NCI-H69 (cell line): ENCODE data around the gene RPS8.
"Not testable (repeated sequence)": the region's sequence is repeated elsewhere in the genome, so short reads cannot be mapped to it uniquely, and the experiment has no call there.

Source experiments
- DNase-seq: peaks from one replicate; lab custom pipeline; 2025; lab: John Stamatoyannopoulos, UW

Gene RPS8

DNA sequence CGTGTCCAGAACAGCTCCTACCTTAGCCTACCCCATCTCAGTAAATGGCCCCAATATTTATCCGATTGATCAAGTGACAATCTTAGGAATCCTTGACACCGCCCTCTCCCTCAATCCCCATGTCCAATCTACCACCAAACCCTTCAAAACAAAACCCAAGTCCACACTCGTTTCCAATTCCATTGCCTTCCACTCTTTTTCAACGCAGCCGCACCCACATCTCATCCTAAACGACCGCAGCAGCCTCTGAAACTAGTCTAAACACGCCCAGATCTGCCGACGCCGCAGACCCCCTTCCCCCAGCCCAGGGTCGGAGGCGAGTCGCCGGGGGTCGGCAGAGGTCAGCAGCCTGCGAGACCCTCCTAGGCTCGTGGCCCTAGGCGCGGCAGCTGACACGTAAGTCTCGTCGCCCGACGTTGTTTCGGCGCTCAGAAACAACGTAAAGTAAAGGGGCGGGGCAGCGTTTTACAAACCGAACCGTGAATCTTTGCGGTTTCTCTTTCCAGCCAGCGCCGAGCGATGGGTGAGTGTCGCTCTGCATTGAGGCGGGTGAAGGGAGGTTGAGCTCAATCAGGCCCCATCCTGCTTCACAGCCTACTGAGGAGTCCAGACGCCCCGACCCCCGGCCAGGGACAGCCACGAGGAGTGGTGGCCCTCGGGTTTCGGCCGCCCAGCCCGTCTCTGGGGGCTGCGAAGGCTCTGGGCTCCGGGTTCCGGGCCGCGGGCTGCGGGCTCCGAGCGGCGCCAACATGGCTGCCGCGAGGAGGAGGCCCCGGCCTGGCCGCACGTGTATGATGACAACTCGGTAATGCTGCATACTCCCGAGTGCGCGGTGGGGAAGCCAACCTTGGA is at the start of gene RPS8:
Gene RPS8, plus strand, starts transcription at position 463 of the 852 bp plus-strand sequence. Its CDS starts 57 bp downstream, at position 520.
- peak; percentile 93 for DNase-seq

DNA sequence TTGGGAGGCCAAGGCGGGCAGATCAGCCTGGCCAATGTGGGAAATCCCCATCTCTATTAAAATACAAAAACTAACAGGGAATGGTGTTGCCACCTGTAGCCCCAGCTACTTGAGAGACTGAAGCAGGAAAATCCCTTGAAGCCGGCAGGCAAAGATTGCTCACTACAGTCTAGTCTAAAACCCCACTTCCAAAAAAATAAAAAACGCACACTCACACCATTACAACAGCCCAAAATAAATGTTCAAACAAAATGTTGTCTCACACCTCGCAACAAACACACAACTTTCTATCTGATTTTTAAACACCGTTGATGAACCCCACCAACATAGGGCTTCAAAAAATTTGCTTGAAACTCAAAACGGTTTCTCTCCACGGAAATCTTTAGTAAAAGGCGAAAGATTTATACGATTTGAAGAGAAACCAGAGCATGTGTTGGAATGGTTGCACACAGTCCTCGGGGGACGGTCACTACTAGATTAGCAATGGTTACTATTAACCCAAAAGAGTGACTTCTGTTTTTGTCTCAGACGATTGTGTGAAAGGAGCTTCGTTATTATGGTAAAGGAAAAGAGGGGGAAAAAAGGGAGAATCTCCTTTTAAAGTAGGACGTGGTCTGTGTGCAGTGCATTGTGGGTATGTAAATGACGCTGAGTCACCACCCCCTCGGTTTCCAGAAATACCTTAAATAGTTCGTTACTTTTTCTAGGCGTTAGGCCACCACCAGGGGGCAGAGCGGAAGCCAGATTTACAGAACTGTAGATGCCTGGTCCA is 44.4 kb upstream of the RPS8 start, which contains the start of gene RNU5D-1:
Gene RNU5D-1, minus strand, starts transcription at position 430 of the 772 bp plus-strand sequence.
- peak; percentile 90 for DNase-seq

DNA sequence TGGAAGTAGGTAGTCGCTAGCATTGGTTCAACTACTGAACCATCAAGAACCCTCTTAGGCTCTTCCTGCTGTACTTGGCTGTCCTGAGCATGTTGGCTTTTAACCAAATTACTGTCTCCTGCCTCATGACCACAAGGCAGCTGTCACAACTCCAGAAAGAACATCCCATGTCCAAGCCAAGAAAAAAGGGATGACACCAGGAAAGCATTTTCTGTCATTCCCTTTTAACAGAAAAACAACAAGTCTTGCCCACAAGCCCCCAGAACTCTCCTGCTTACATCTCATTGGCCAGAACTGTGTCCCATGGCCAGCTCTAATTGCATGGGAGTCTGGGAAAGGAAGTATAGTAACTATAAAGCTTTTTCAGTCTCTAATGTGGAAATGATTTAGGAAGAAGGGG is 42.0 kb upstream of the RPS8 start:
- no peak for DNase-seq

DNA sequence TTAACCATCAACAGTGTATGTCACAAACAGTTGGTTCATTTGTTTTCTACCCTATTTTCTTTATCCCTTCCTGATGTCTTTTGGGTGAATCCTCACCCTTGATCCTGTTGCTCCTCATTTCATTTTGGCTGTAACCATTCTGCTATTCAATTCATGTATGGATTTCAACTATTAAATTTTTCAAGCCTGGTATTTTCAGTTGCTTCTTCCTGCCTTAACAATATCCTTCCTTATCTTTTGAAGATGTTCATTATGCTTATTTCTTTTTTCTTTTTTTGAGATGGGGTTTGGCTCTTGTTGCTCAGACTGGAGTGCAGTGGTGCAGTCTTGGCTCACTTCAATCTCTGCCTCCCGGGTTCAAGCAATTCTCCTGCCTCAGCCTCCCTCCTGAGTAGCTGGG is 41.6 kb upstream of the RPS8 start:
- no peak for DNase-seq

DNA sequence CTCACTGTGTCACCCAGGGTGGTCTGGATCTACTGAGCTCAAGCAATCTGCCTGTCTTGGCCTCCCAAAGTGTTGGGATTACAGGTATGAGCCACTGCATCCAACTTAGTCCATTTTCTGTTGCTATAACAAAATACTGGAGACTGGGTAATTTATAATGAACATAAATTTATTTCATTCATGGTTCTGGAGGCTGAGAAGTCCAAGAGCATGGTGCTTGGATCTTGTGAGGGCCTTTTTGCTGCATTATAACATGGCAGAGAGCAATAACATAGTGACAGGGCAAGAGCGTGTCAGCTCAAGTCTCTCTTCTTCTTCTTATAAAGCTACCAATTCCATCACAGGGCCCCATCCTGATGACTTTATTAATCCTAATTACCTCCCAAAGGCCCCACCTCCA is 39.3 kb upstream of the RPS8 start:
- no peak for DNase-seq

DNA sequence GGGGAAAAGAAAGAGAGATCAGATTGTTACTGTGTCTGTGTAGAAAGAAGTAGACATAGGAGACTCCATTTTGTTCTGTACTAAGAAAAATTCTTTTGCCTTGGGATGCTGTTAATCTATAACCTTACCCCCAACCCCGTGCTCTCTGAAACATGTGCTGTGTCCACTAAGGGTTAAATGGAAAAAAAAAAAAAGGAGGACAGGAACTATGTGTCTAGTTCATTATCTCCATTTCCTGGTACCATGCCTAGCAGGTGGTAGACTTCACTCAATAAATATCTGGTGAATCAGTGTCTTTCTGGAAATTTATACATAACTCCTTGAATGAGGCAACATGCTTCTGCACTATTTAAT is 36.4 kb upstream of the RPS8 start:
- DNase-seq = not testable (repeated sequence)

DNA sequence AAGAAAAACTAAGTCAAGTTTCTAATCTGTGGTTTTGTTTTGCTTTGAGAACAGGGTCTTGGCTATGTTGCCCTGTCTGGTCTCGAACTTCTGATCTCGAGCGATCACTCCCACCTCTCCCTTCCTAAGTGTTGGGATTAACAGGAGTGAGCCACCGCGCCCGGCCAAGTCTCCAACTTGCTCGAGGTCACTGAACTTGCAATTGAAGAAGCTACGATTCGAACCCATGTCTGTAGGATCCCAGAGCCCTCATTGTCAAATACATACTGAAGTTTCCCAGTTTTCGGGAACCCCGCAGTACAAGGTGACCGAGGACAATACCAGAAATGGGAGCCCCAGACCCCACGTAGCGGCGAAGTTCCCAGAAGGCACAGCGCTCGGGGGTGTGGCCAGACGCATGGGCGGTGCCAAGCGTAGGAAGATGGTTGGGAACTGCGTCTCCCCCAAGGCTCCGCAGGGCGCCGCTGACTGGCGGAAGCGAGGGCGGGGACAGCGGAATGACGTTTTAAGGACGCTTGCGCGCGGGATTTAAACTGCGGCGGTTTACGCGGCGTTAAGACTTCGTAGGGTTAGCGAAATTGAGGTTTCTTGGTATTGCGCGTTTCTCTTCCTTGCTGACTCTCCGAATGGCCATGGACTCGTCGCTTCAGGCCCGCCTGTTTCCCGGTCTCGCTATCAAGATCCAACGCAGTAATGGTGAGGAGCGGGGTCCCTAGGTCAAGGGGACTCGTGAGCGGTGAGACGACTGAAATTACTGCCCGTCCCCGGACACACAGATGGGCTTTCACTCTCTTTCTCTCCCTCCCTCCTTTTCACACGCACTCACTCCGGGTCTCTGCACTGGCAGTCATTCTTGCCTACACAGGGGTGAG is 35.8 kb upstream of the RPS8 start, which contains the start of gene KIF2C:
Gene KIF2C, plus strand, starts transcription at position 531 of the 872 bp plus-strand sequence. Its CDS starts 96 bp downstream, at position 627.
- peak; percentile 96 for DNase-seq

DNA sequence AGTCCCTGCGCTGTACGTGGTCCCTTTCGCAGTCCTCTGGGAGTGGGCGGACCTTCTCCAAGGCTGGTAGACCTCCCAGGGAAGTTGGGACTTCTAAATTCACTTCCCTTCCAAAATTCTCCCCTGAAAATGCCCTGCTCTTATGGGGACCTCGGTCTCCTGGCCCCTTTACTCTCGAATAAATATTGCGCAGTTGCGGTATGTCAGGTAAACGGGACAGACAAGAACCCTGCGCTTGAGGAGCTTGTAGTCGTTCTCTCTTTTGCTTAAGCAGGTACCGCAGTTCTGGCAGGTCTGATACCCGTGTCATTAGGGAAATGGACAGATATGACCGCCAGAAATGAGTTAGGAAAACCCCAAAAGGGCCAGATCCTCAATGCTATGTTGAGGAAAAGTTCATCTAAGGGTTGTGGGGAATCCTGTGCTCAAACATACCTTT is 35.1 kb upstream of the RPS8 start:
- peak; percentile 43 for DNase-seq

DNA sequence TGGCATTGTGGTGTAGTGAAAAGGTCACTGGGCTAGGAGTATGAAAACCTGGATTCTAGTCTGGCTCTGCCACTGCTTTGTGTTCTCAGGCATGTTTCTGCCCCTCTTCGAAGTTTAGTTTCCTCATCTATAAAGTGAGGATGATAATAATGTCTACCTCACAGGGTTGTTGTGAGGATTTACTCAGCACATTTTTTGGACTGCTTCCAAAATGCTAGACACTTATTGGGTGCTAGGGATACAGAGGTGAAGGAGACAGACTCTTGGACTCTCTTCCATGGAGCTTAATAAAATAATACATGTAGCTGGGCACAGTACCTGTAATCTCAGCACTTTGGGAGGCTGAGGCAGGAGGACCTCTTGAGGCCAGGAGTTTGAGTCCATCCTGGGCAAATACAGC is 32.1 kb upstream of the RPS8 start:
- DNase-seq = peak; percentile 2

DNA sequence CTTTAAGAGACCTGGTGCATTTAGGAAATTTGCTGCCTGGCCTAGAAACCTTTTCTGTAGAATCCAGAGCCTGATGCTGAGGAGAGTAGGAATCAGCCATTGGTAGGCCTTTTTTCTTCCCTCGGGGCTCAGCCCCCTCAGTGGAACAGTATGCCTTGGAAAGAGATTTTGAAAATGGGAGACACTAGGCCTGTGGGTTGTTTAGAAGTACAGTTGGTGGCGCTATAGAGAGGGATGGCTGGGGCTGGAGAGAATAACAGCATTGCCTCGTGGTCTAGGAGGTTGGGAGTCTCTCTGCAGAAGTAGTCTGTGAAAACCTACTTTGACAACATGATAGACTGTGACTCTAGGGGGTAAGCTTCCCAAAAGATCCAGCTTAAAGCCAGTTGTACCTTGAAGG is 27.5 kb upstream of the RPS8 start:
- no peak for DNase-seq

DNA sequence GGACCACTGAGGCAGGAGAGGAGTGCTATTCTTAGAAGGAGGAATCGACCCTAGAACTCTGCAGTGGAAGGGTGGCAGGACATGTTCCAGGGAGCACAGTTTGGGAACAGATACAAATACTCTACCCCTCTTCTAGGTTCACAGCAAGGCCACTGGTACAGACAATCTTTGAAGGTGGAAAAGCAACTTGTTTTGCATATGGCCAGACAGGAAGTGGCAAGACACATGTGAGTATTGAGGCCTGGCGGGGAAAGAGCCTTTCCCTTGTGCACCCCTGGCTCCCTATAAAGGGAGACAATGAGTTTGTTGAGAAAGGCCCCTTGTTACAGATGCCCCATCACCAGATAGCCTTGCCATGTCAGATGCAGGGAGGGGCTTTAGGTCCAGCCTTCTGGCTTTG is 17.9 kb upstream of the RPS8 start:
- DNase-seq = no peak

DNA sequence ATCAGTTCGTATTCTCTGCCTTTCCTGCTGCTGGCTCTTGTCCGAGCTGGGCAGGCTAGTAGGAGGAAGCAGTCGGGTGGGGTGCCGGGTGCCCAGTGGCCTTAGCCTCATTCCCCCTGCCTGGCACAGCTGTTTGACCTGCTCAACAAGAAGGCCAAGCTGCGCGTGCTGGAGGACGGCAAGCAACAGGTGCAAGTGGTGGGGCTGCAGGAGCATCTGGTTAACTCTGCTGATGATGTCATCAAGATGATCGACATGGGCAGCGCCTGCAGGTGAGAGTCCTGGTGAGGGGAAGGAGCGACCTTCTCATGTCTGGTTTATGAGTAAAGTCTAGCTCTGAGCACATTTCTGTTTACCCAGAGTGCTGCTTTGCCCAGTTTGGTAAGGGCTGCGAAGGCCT is 16.3 kb upstream of the RPS8 start:
- DNase-seq = no peak

DNA sequence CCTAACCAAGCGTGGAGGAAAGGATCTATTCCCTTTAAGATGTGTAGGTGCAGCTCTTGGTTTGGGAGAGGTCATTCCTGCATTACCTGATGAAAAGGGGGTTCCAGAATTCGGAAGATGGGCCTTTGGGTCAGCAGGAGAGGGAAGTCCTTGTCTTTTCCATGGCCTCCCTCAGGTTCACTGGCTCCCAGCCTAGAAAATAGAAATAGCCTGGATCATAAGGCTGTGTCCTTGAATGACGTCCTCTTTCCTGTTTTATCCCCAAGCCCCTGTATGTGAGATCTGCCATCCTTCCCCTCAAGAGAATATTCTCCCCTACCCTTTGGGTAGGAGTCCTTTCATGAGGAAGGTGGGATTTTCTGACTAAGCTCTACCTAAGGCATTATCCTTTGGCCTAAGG is 14.5 kb upstream of the RPS8 start:
- no peak for DNase-seq

DNA sequence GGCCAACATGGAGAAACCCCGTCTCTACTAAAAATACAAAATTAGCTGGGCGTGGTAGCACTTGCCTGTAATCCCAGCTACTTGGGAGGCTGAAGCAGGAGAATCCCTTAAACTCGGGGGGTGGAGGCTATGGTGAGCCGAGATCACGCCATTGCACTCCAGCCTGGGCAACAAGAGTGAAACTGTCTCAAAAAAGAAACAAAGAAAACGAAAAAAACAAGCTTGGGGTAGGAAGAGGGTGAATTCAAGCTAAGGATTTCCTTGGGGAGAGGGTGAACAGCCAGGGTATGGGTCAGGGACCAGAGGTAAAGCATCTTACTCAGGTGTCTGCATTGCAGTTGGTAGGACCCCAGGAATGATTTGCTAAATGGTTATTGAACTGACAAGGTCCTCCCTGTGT is 8.9 kb upstream of the RPS8 start:
- not testable (repeated sequence) for DNase-seq

DNA sequence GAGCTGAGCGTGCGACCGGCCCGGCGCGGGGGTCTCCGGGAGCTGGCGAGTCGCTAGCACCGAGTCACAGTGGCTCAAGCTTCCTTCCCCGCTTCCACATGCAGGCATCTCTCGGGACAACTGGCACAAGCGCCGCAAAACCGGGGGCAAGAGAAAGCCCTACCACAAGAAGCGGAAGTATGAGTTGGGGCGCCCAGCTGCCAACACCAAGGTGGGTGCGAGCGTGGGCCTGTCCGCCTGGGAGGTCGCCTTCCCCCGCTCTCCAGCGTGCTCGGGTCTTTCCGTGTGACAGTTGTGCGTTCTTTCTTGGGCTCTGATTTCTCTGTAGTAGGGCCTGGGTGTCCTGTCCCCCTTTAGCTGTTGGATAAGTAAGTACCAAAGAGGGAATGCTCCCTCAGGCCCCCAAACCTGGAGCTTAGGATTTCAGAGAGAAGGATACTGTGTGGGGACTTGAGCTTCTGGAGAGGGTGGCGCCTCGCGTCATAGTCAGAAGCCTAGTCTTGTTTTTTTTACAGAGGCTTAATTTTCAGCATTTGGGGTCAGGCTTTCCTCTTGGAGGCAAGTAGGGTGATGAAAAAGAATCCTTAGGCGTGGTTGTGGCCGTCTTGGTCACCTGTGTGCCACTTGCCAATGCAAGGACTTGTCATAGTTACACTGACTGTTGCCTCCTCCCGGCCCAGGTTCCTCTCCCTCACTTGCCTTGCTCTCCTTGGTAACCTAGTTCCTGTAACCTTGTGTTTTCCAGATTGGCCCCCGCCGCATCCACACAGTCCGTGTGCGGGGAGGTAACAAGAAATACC is 790 bp downstream of the RPS8 start:
- no peak for DNase-seq

DNA sequence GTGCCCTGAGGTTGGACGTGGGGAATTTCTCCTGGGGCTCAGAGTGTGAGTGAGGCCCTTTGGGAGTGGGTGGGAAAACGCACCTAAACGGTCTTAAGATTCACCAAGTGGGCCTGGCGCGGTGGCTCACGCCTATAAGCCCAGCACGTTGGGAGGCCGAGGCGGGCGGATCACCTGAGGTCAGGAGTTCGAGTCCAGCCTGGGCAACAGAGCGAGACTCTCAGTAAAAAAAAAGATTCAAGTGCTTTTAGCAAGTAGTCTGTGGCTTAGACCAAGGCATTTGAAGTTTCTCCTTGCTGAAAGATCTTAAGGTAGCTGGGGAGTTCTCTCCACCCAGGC is 1.4 kb downstream of the RPS8 start:
- no peak for DNase-seq

DNA sequence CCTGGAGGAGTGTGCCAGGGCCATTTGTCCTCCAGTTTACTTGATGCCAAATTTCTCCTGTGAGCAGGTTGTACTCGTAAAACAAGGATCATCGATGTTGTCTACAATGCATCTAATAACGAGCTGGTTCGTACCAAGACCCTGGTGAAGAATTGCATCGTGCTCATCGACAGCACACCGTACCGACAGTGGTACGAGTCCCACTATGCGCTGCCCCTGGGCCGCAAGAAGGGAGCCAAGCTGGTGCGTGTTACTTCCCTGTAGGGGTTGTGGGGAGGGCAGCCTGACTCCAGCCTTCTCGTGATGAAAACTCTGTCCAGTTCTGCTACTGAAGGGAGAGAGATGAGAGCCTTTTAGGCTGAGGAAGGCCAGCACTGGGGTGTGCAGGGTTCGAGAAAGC is 2.2 kb downstream of the RPS8 start:
- no peak for DNase-seq

DNA sequence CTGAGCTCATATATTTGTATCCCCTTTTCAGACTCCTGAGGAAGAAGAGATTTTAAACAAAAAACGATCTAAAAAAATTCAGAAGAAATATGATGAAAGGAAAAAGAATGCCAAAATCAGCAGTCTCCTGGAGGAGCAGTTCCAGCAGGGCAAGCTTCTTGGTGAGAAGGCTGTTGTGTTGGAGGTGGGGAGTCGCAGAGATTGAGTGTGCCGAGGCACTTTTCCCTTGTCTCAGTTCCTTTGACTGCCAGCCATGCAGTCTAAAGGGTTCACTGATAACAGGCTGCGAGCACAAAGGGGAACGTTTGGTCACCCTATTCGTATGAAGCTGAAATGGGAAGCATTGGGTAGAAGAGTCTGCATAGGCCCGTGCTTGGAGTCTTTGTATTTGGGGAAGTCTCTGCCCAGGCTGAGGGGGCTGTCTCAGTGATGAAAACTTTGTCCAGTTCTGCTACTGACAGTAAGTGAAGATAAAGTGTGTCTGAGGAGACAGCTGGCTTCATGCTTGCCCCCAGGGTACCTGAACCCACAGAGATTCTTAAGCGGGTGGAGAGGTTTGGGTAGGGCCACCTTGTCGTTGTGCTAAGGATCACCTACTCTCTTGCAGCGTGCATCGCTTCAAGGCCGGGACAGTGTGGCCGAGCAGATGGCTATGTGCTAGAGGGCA is 2.8 kb downstream of the RPS8 start:
- DNase-seq = no peak

DNA sequence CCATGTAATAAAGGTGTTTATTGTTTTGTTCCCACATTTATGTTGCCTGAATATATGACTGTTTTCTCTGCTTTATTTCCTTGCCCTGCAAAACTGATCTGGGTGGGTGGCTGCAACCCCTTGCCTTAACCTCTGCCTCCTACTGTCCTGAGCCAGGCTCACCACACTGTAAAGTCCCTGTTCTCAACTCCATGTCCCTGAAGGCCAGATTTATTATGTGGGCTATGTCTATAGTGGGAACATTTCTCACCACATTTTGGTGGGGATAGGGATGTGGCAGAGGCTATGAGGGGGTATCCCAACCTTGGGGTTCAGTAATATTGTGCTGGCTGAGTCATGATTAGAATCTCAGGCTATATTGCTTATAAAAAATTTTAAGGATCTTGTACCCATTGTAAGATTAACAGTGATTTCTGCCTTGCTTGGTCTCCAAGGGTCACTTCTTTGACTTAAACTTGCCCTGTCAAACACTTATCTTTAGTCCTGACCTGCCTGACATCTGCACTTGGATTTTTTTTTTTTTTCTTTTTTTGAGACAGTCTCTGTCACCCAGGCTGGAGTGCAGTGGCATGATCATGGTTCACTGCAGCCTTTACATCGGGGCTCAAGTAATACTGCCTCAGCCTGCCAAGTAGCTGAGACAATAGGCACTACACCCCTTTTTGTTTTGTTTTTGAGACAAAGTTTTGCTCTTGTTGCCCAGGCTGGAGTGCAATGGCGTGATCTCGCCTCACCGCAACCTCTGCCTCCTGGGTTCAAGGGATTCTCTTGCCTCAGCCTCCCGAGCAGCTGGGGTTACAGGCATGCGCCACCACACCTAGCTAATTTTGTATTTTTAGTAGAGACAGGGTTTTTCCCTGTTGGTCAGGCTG is 3.6 kb downstream of the RPS8 start:
- DNase-seq = no peak

DNA sequence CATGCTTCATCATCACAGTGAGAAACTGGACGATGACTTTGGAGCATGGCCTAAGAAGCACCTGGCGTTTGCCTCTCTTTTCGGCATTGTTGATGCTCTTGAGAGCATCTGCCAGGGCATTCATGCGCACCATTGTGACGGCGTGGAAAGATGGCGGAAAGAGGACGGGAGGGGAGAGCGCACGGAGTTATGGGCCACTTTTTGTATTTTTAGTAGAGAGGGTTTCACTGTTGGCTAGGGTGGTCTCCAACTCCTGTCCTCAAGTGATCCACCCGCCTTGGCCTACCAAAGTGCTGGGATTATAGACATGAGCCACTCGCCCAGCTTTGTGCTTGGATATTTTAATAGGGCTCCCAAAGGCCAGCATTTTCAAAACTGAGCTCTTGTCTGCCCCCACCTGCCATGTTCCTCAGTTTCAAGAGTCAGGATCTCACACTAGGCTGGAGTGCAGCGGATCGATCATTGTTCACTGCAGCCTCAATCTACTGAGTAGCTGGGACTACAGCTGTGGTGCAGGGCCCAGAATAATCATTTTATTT is 5.3 kb downstream of the RPS8 start:
- no peak for DNase-seq
